ENCODE data around the gene GRIFIN.

GRCh38 chr7:2452074-2452507 lies 24.1 kb downstream of the GRIFIN start:
- TF ChIP-seq CTCF (IDR thresholded peaks at IDR 0.05; ENCODE audit: low read length) = no peak
- no peak for TF ChIP-seq EZH2phosphoT487 (IDR thresholded peaks at IDR 0.05; ENCODE audit: low read length)
- no peak for TF ChIP-seq EZH2 (optimal IDR thresholded peaks at IDR 0.05; ENCODE audit: low read depth, low read length)
